ENCODE measurements around the gene MEGF11.

DNA sequence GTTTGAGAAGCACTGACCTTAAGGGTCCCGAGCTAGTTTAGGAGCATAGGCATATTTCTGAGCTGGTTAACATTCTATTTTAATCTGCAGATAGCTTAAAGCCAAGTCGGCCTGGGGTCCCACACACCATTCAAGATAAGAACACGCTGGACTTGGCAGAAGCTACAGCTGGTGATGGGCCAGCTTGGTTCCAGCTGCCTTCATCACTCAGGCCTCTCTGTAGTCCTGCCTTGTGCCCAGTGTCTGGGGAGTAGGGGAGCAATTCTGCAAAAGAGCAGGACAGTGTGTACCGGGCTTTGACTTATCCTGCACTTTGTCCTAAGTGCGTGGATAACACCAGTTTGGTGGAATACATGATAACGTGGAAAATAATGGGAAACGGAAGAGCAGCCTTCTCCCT is 164.5 kb downstream of the MEGF11 start:
- TF ChIP-seq CTCF (IDR thresholded peaks at IDR 0.05) (no peak), POLR2A (IDR thresholded peaks at IDR 0.05) (no peak), POLR2AphosphoS5 (IDR thresholded peaks at IDR 0.05) (no peak)
